Kidney (tissue), 14 donors: ENCODE results near the gene NR2F2. TPM values are rescaled to one million over a fixed set of nuclear protein-coding genes. Genes with fewer than 3 reads are reported as not detected.
A peak's percentile ranks its signal among the peaks of the same experiment; 100 is the strongest.

Experiments
- DNase-seq, 5 donors: peaks; one replicate each; pipeline ENCODE4 v3.0.0-alpha.2; 2013 to 2020
- FAIRE-seq: peaks from 2 replicates; lab custom pipeline; 2012; peaks lifted over from hg19 to GRCh38; lab: Jason Lieb, UNC
- H3K27ac ChIP-seq, 2 donors: one replicate each; pipeline ENCODE4 v1.7.0; 2013; ENCODE audit warnings: low read depth in 2 of 2, low read length in 2 of 2, inconsistent platforms in 1 of 2
- H3K27me3 ChIP-seq: one replicate; pipeline ENCODE4 v1.7.1; 2013; ENCODE audit warnings: low read length, inconsistent platforms; ENCODE audit not compliant: control insufficient read depth, insufficient read depth
- H3K36me3 ChIP-seq, 3 donors: one replicate each; pipeline versions ENCODE4 v1.7.0 to v1.7.1; 2013; ENCODE audit warnings: low read length in 3 of 3, control low read depth in 1 of 3, inconsistent platforms in 1 of 3; ENCODE audit not compliant: insufficient read depth in 3 of 3, control insufficient read depth in 2 of 3
- H3K4me1 ChIP-seq, 3 donors: one replicate each; pipeline versions ENCODE4 v1.7.0 to v1.7.1; 2013; ENCODE audit warnings: low read length in 3 of 3, inconsistent platforms in 1 of 3, low read depth in 1 of 3; ENCODE audit not compliant: control insufficient read depth in 2 of 3, insufficient read depth in 2 of 3
- H3K4me3 ChIP-seq, 3 donors: one replicate each; pipeline versions ENCODE4 v1.7.0 to v1.8.1; 2013; ENCODE audit warnings: low read length in 3 of 3, control low read depth in 1 of 3, inconsistent platforms in 1 of 3
- H3K9ac ChIP-seq, 3 donors: one replicate each; pipeline versions ENCODE4 v1.7.0 to v1.7.1; 2013; ENCODE audit warnings: low read length in 3 of 3, control low read depth in 1 of 3, inconsistent platforms in 1 of 3
- H3K9me3 ChIP-seq, 3 donors: one replicate each; pipeline versions ENCODE4 v1.7.0 to v1.7.1; 2013; ENCODE audit warnings: low read length in 3 of 3, control low read depth in 1 of 3, inconsistent platforms in 1 of 3; ENCODE audit not compliant: control insufficient read depth in 2 of 3, insufficient read depth in 1 of 3
- intact Hi-C: fragments of 100-400 bp; cut with DNase I; formaldehyde crosslinking; loops from one replicate; pipeline ENCODE4 v1.11.1; 2022
- polyA plus RNA-seq: library from polyadenylated mRNA; stranded (reverse); fragments of 350-450 nt; fragmentation: Illumina TruSeq; extraction: RNeasy Lipid Tissue Mini Kit (QIAGEN cat#74804); gene quantifications from one replicate; pipeline ENCODE4 v1.2.3, GENCODE V29; 2014; ENCODE audit warnings: low read depth, low replicate concordance; ENCODE audit not compliant: insufficient read depth
- total RNA-seq: library from RNA; stranded (reverse); fragmentation: NEBNext Ultra II Directional; extraction: Animal tissue kit (Norgen Biotek cat#: 25700); gene quantifications from one replicate; pipeline ENCODE4 v1.2.1, GENCODE V29; 2021
- TF ChIP-seq, protein P1 (sequence below): IDR thresholded peaks from 3 replicates; pipeline ENCODE4 v1.5.1; 2012; ENCODE audit warnings: mild to moderate bottlenecking, moderate library complexity, borderline replicate concordance; ENCODE audit not compliant: insufficient read depth; ENCODE audit errors: extremely low read depth
- donor health status: control.
- donor health status: control.
- donor health status: control.
- donor health status: control.
- donor health status: control.
- donor health status: DM: yes; HTN: yes; CAD: no.
- donor health status: Normal renal cell carcinoma (clear cell type).

The NR2F2 gene
- total and polyA plus RNA-seq, 2 donors from 2014 or later, result 42.5 to 191 TPM

DNA sequence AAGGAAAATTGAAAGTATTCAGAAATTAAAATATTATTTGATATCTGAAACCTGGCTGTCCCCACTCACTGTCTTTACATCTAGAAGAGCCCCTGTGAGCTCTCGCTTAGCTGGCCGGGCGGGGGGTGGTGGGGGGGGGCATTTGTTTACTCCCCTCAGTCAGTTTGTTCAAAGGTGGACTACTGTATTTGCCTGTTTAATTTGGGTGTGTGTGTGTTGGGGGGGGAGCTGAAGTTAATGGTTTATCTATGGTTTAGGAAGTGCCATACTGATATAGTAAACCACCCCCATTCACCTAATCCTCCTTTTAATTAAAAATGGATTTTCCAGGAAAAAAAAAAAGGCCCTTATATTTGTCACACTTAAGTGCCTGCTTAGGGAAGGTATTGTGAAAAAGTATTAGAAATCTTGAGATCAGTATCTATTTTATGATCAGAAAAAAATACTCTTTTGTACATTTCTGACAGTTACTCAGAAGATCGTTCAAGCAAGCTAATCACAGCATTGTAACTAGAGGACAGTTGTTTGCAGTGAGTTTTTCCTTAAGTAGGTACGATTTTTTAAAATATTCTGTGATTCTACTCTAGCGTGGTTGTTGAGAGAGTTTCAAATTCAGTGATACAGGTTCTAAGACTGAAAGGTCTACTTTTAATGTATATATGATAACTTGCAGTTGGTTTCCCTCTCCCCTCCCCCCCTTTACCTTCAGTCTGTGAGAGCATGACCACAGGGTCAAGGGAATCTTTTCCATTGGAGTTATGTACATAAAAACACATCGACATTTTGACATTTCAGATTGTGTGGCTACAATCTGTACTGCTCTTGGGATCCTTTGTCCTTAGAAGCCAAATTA is 8.5 kb downstream of the NR2F2 start:
- no peaks in the 10 kb centered on the region for H3K9me3 ChIP-seq
- DNase-seq (peak in 3 of 5 donors; percentile 74 to 81 (median 81)), FAIRE-seq (no peak)
- H3K27ac ChIP-seq, result peak overlapping the region; percentile 92 to 97
- peak overlapping the region; percentile 96 to 100 (median 100) for H3K4me3 ChIP-seq
- peaks cover 0 to 9% (median 2%) of the 10 kb centered on the region in 3 donors for H3K4me1 ChIP-seq
- intact Hi-C loops, result loop anchor here (10.0 kb wide), 2 partner anchors 556 to 1054 kb away; no protein-coding TSS in a partner anchor
- H3K27me3 ChIP-seq, result no peaks in the 10 kb centered on the region
- H3K9ac ChIP-seq, result peak overlapping the region; percentile 91 to 100 (median 100)
- TF ChIP-seq, protein P1, sequence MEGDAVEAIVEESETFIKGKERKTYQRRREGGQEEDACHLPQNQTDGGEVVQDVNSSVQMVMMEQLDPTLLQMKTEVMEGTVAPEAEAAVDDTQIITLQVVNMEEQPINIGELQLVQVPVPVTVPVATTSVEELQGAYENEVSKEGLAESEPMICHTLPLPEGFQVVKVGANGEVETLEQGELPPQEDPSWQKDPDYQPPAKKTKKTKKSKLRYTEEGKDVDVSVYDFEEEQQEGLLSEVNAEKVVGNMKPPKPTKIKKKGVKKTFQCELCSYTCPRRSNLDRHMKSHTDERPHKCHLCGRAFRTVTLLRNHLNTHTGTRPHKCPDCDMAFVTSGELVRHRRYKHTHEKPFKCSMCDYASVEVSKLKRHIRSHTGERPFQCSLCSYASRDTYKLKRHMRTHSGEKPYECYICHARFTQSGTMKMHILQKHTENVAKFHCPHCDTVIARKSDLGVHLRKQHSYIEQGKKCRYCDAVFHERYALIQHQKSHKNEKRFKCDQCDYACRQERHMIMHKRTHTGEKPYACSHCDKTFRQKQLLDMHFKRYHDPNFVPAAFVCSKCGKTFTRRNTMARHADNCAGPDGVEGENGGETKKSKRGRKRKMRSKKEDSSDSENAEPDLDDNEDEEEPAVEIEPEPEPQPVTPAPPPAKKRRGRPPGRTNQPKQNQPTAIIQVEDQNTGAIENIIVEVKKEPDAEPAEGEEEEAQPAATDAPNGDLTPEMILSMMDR, result no peak
- peaks cover 4 to 61% (median 37%) of the 10 kb centered on the region in 3 donors for H3K36me3 ChIP-seq

GRCh38 chr15:96339619-96340347 is 9.3 kb downstream of the NR2F2 start:
- intact Hi-C loops, result loop anchor here (10.0 kb wide), 2 partner anchors 555 to 1055 kb away; no protein-coding TSS in a partner anchor
- Histone ChIP-seq H3K4me3 (peak overlapping the region; percentile 96 to 100 (median 100)), H3K27me3 (no peaks in the 10 kb centered on the region), H3K9ac (peak overlapping the region; percentile 91 to 100 (median 100)), H3K4me1 (peaks cover 0 to 9% (median 9%) of the 10 kb centered on the region in 3 donors), H3K9me3 (no peaks in the 10 kb centered on the region), H3K36me3 (peaks cover 0 to 53% (median 33%) of the 10 kb centered on the region in 3 donors), H3K27ac (peak overlapping the region; percentile 92 to 97)
- no peak for FAIRE-seq
- no peak for DNase-seq
- TF ChIP-seq, protein P1, result no peak

DNA sequence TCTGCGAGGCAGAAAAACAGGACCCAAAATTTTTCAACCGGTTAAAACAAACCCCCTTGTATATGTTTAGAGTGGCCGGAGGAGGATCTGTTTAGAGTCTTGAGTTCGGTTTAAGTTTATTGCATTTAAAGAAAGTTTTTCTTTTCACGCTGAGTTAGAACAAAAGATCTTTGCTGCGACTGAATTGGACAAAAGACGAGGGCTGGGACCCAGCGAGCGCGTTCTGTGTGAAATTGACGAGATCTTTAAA is 9.8 kb downstream of the NR2F2 start:
- Histone ChIP-seq H3K4me3 (peak overlapping the region; percentile 96 to 100 (median 100)), H3K9ac (peak overlapping the region; percentile 0 to 100 (median 100)), H3K4me1 (peaks cover 2 to 14% (median 13%) of the 10 kb centered on the region in 3 donors), H3K27ac (peak overlapping the region; percentile 92 to 97), H3K27me3 (no peaks in the 10 kb centered on the region), H3K9me3 (no peaks in the 10 kb centered on the region), H3K36me3 (peaks cover 0 to 48% (median 30%) of the 10 kb centered on the region in 3 donors)
- TF ChIP-seq, protein P1, result no peak
- no peak for DNase-seq
- intact Hi-C loops, result no loop called here
- no peak for FAIRE-seq
